AG04449 (cell line): ENCODE measurements around the gene RGS6.

Experiments used
- CTCF ChIA-PET: fragments of 350-600 bp; formaldehyde crosslinking; extraction: SDS; loops from one replicate; lab custom pipeline; 2021; ENCODE audit warnings: antibody characterized with exemption; lab: Yijun Ruan, JAX
- POLR2A ChIA-PET: fragments of 400-600, 350-600 bp; formaldehyde crosslinking; extraction: SDS; loops from one replicate; lab custom pipeline; 2020; ENCODE audit warnings: antibody characterized with exemption, inconsistent platforms; lab: Yijun Ruan, JAX
- DNase-seq: peaks from one replicate; pipeline ENCODE4 v3.0.0-alpha.2; 2010; ENCODE audit warnings: low read depth, low spot score
- H3K4me3 ChIP-seq: 2 replicates; pipeline ENCODE4 v1.5.1; 2011; ENCODE audit warnings: low read depth, mild to moderate bottlenecking, control low read depth, low read length
- CTCF ChIP-seq: IDR thresholded peaks from one replicate; pipeline ENCODE4 v1.5.1; 2011; ENCODE audit warnings: mild to moderate bottlenecking, moderate library complexity, low read length, control low read depth, inconsistent platforms; ENCODE audit not compliant: insufficient read depth; ENCODE audit errors: missing control alignments

The RGS6 gene

GRCh38 chr14:71960494-71961353 is 28.5 kb downstream of the RGS6 start:
- TF ChIP-seq CTCF, result no peak
- POLR2A ChIA-PET, result interaction anchor here (0.9 kb wide), 1 partner anchor 9 kb away, joined by 3 read pairs; no protein-coding TSS in a partner anchor
- CTCF ChIA-PET, result no interaction called here
- DNase-seq, result no peak
- no peak overlapping the region for H3K4me3 ChIP-seq

GRCh38 chr14:71961972-71962371 is 29.7 kb downstream of the RGS6 start:
- POLR2A ChIA-PET, result interaction anchor here (0.9 kb wide), 1 partner anchor 7 kb away, joined by 3 read pairs; no protein-coding TSS in a partner anchor
- DNase-seq, result no peak
- no peak for TF ChIP-seq CTCF
- H3K4me3 ChIP-seq, result no peak overlapping the region
- CTCF ChIA-PET, result no interaction called here

GRCh38 chr14:71964716-71965115 is 32.5 kb downstream of the RGS6 start:
- CTCF ChIA-PET, result no interaction called here

GRCh38 chr14:71966528-71966927 is 34.3 kb downstream of the RGS6 start:
- POLR2A ChIA-PET, result no interaction called here
- no peak for DNase-seq
- CTCF ChIA-PET, result no interaction called here
- H3K4me3 ChIP-seq, result no peak overlapping the region
- TF ChIP-seq CTCF, result no peak

More at GRCh38 chr14:71964716-71965115, 32.5 kb downstream of the RGS6 start:
- POLR2A ChIA-PET, result no interaction called here
- no peak for TF ChIP-seq CTCF
- no peak for DNase-seq
- no peak overlapping the region for H3K4me3 ChIP-seq

- ChIA-PET CTCF (no interaction called here), POLR2A (no interaction called here)
Measured at GRCh38 chr14:71967704-71968103, 35.5 kb downstream of the RGS6 start.

More at GRCh38 chr14:71967704-71968103, 35.5 kb downstream of the RGS6 start:
- H3K4me3 ChIP-seq, result no peak overlapping the region
- TF ChIP-seq CTCF, result no peak
- DNase-seq, result no peak
